ENCODE data around the gene GPX4. TPM values are rescaled to one million over a fixed set of nuclear protein-coding genes. Genes with fewer than 3 reads are reported as not detected.

GPX4 gene
- total RNA-seq, 2 donors from 2014 or later = 152 to 157 TPM

DNA sequence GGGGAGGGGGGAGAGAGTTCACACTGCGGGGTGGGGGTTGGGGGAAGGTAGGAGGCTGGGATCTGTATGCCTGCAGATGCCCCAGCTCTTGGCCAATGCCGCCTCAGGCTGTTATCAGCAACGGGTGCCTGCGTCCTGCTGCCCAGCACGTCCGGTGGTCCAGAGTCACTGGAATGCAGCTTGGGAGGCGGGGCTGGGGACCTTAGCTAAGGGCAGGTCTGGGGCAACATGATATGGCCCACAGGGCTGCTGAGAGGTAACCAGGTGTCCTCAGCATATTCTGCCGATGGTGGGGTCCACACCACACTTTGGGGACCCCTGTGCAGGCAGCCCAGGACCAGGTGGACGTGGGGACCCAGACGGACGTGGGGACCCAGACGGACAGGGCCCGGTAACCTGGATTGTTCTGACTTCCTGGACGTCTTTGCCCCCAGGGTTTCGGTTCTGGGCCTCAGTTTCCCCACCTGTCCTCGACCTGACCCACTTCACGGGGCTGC is 37.5 kb upstream of the GPX4 start:
- Histone ChIP-seq H3K9me3 (no peaks in the 10 kb centered on the region), H3K36me3 (replicated peaks in 1 of 2; ENCODE audit: insufficient read depth in 1 of 2, low read depth in 2 of 2) (no peaks in the 10 kb centered on the region), H3K4me3 (no peak overlapping the region), H3K27ac (no peak overlapping the region), H3K27me3 (peaks cover 0 to 42% of the 10 kb centered on the region in 2 donors), H3K4me1 (peaks cover 44% of the 10 kb centered on the region)
- ATAC-seq = no peak
- WGBS, 2 donors = 19 to 29% methylated on average over 13 to 17 of the region's 17 CpGs
- intact Hi-C loops (cut with DNase I) = no loop called here
- TF ChIP-seq, protein P1, sequence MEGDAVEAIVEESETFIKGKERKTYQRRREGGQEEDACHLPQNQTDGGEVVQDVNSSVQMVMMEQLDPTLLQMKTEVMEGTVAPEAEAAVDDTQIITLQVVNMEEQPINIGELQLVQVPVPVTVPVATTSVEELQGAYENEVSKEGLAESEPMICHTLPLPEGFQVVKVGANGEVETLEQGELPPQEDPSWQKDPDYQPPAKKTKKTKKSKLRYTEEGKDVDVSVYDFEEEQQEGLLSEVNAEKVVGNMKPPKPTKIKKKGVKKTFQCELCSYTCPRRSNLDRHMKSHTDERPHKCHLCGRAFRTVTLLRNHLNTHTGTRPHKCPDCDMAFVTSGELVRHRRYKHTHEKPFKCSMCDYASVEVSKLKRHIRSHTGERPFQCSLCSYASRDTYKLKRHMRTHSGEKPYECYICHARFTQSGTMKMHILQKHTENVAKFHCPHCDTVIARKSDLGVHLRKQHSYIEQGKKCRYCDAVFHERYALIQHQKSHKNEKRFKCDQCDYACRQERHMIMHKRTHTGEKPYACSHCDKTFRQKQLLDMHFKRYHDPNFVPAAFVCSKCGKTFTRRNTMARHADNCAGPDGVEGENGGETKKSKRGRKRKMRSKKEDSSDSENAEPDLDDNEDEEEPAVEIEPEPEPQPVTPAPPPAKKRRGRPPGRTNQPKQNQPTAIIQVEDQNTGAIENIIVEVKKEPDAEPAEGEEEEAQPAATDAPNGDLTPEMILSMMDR (IDR thresholded peaks at IDR 0.05) = no peak
- no peak for TF ChIP-seq POLR2A (IDR thresholded peaks at IDR 0.05)
- no peak for DNase-seq

DNA sequence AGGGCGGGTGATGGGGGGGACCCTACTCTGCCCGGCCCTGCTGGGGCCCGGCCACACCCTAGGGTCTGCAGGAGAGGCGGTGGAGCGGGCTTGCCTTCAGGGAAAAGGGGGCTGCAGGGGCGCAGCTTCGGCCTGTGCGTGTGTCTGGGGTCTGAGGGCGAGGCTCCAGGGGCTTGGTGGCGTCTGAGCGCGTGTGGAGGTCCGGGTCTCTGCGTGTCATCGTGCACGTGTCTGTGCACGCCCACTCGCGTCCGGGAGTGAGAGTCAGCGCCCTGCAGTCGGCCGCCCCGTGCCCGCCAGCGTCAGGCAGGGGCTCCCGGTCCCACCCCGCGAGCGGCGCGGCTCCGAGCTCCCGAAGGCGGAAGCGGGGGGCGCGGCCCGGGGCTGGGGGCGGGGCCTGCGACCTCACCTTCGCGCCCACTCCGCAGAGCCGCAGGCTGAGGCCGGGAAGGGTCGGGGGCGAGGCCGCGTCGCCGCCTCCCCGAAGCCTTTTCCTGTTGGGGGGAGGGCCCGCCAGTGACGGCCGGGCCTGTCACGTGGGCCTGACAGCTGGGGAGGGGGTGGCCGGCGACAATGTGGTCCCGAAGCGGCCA is 37.0 kb upstream of the GPX4 start, which contains the start of gene ARHGAP45:
ARHGAP45 (plus strand) TSS at position 420 of the 593 bp plus-strand sequence. CDS start 239 bp downstream, outside the sequence.
- ATAC-seq (no peak), DNase-seq (peak in 1 of 4 donors; percentile 57)
- no peaks in the 10 kb centered on the region for H3K9me3 ChIP-seq
- TF ChIP-seq, protein P1 (IDR thresholded peaks at IDR 0.05) = no peak
- TF ChIP-seq POLR2A (IDR thresholded peaks at IDR 0.05) = peak in 1 of 3 donors; percentile 4
- peaks cover 0 to 42% of the 10 kb centered on the region in 2 donors for H3K27me3 ChIP-seq
- intact Hi-C loops (cut with DNase I) = no loop called here
- peak within 1 kb of the TSS in 2 of 4 donors; percentile 30 to 69 for H3K27ac ChIP-seq
- H3K4me3 ChIP-seq = peak within 1 kb of the TSS in 1 of 2 donors; percentile 27
- WGBS, 2 donors = 5% methylated on average over 55 of the region's 61 CpGs; no CpG with 5 or more reads in 1 of the 2 donors
- peaks cover 49% of the 10 kb centered on the region for H3K4me1 ChIP-seq
- H3K36me3 ChIP-seq (replicated peaks in 1 of 2; ENCODE audit: insufficient read depth in 1 of 2, low read depth in 2 of 2) = no peaks in the 10 kb centered on the region

DNA sequence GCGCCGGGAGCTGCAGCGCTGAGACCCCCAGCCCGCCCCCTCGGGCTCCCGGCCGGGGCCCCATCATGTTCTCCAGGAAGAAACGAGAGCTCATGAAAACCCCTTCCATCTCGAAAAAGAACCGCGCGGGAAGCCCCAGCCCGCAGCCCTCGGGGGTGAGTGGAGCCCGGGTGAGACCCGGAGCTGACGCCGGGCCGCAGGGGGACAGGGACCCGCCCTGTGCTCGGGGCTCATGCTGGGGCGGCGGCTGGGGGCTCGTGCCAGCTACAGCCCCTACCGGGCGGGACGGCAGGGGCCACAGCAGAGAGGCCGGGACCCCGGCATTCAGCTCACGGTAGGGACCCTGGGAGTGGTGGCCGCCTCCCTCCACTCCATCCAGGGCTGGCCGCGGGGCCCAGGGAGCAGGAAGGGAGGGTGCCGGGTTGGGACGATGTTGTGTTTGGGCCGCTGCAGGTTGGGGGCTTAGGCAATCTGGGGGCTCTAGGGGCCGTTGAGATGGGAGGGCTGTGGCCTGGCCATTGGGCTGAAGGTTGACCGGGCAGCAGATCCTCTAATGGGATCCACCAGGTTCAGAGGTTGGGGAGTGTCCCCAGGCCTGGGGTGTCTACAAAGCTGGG is 36.3 kb upstream of the GPX4 start:
- Histone ChIP-seq H3K4me3 (peak overlapping the region in 1 of 2 donors; percentile 27), H3K36me3 (replicated peaks in 1 of 2; ENCODE audit: insufficient read depth in 1 of 2, low read depth in 2 of 2) (no peaks in the 10 kb centered on the region), H3K27me3 (peaks cover 0 to 42% of the 10 kb centered on the region in 2 donors), H3K4me1 (peaks cover 49% of the 10 kb centered on the region), H3K27ac (peak overlapping the region in 2 of 4 donors; percentile 30 to 69), H3K9me3 (no peaks in the 10 kb centered on the region)
- no peak for ATAC-seq
- intact Hi-C loops (cut with DNase I) = no loop called here
- TF ChIP-seq POLR2A (IDR thresholded peaks at IDR 0.05) = no peak
- TF ChIP-seq, protein P1 (IDR thresholded peaks at IDR 0.05) = no peak
- 0 to 4% methylated on average over 1 to 28 of the region's 38 CpGs for WGBS, 2 donors
- DNase-seq = no peak

DNA sequence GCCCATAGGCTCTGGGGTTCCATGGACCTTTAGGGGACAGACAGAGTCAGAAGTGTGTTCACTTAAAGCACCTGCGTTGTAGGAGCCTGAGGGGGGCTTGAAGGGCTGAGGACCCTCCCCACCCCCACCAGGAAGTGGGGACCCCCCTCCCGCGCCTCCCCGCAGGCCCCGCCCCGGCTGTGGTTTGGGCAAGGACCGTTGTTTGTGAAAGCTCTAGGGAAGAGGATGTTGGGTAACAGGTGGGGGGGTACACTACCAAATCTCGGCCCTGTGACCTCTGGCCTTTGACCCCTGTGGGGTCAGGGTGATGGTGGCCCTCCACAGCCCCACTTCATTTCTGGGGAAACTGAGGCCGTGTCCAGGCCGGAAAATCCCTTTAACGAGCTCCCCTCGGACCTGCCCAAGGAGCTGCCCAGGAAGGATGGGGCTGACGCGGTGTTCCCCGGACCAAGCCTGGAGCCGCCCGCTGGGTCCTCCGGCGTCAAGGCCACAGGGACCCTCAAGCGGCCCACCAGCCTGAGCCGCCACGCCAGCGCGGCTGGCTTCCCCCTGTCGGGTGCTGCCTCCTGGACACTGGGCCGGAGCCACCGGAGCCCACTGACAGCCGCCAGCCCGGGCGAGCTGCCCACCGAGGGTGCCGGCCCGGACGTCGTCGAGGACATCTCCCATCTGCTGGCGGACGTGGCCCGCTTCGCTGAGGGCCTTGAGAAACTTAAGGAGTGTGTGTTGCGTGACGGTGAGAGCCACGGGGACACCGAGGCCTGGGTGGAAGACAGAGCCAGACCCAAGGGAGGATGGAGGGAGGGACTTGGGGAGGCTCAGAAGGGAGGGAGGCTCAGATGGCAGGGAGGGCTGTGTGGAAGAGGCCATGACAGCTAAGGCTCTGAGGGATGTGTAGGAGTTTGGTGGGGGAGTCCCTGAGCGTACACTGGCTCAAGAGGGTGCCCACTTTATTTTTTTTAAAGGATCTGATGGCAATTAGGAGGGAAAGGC is 35.5 kb upstream of the GPX4 start:
- H3K4me3 ChIP-seq = peak overlapping the region in 1 of 2 donors; percentile 27

More for the DNA sequence above, 35.5 kb upstream of the GPX4 start:
- peak overlapping the region in 2 of 4 donors; percentile 30 to 69 for H3K27ac ChIP-seq
- DNase-seq (peak in 1 of 4 donors; percentile 53), ATAC-seq (no peak)
- peaks cover 0 to 42% of the 10 kb centered on the region in 2 donors for H3K27me3 ChIP-seq
- WGBS, 2 donors = 52 to 71% methylated on average over 9 to 39 of the region's 45 CpGs
- TF ChIP-seq POLR2A (IDR thresholded peaks at IDR 0.05) = no peak
- TF ChIP-seq, protein P1 (IDR thresholded peaks at IDR 0.05) = no peak
- intact Hi-C loops (cut with DNase I) = no loop called here
- no peaks in the 10 kb centered on the region for H3K36me3 ChIP-seq (replicated peaks in 1 of 2; ENCODE audit: insufficient read depth in 1 of 2, low read depth in 2 of 2)
- H3K4me1 ChIP-seq = peaks cover 49% of the 10 kb centered on the region
- no peaks in the 10 kb centered on the region for H3K9me3 ChIP-seq

Measured in body of pancreas (tissue), 4 donors.